HepG2 (cell line): Measurements from ENCODE around the gene STRN3. TPM values are rescaled to one million over a fixed set of nuclear protein-coding genes. Genes with fewer than 3 reads are reported as not detected.

ENCODE experiments used
- ATAC-seq: fragments of 200-7000 bp; cut with Tn5 transposase; 3 replicates; pipeline ENCODE4 v1.9.1; 2020; ENCODE audit warnings: mild to moderate bottlenecking, moderate library complexity
- BruUV-seq: library from RNA; stranded (reverse); fragments of 400-500 nt; replicated peaks from 2 replicates; lab custom pipeline; 2021; lab: Mats Ljungman, UMichigan
- CTCF ChIA-PET: fragments of 300-600 bp; formaldehyde crosslinking; extraction: SDS; loops from one replicate; lab custom pipeline; 2021; ENCODE audit warnings: low total read pairs, inconsistent platforms, low intra/inter-chr PET ratio; lab: Yijun Ruan, JAX
- POLR2A ChIA-PET: fragments of 350-600 bp; sonication (Branson Sonifier 250); formaldehyde crosslinking; loops from one replicate; lab custom pipeline; 2020; ENCODE audit warnings: antibody characterized with exemption, inconsistent platforms; lab: Yijun Ruan, JAX
- DNase-seq: peaks from one replicate; pipeline ENCODE4 v3.0.0-alpha.2; 2015; ENCODE audit warnings: low spot score
- FAIRE-seq: peaks from 3 replicates; lab custom pipeline; 2011; peaks lifted over from hg19 to GRCh38; lab: Jason Lieb, UNC
- H2AFZ ChIP-seq: one replicate; pipeline ENCODE4 v1.6.1; 2011; ENCODE audit warnings: low read length, inconsistent platforms
- H3K27ac ChIP-seq: fragments of 300-600 bp; 3 replicates; pipeline ENCODE4 v1.8.0; 2011; ENCODE audit warnings: mixed run types, mild to moderate bottlenecking, mixed read lengths, low read length, inconsistent platforms; ENCODE audit not compliant: insufficient read depth; ENCODE audit errors: extremely low read length
- H3K27me3 ChIP-seq, 2 experiments: fragments of 200-600 bp in 1 of 2; 2 replicates in 1 of 2; 3 replicates in 1 of 2; pipeline versions ENCODE4 v1.6.0 to v1.8.0; 2011; ENCODE audit warnings: low read length in 2 of 2, mild to moderate bottlenecking in 2 of 2, moderate library complexity in 2 of 2, inconsistent platforms in 1 of 2; ENCODE audit not compliant: insufficient read depth in 2 of 2, control insufficient read depth in 1 of 2
- H3K36me3 ChIP-seq, 2 experiments: fragments of 200-600 bp in 1 of 2; replicated peaks in 1 of 2; 2 replicates in 1 of 2; 3 replicates in 1 of 2; pipeline versions ENCODE4 v1.5.1 to v1.8.0; 2011; ENCODE audit warnings: low read length in 2 of 2, inconsistent platforms in 1 of 2; ENCODE audit not compliant: insufficient read depth in 2 of 2, control insufficient read depth in 1 of 2
- H3K4me1 ChIP-seq: 2 replicates; pipeline ENCODE4 v1.5.1; 2012; ENCODE audit warnings: low read length, inconsistent platforms; ENCODE audit not compliant: insufficient read depth
- H3K4me2 ChIP-seq: 2 replicates; pipeline ENCODE4 v1.6.0; 2011; ENCODE audit warnings: low read depth, low read length, inconsistent platforms
- H3K4me3 ChIP-seq, 3 experiments: fragments of 200-600 bp in 1 of 3; sonication (generic), shearing (Covaris generic) in 1 of 3; replicated peaks in 1 of 3; 2 replicates each; pipeline ENCODE4 v1.5.1; 2011 to 2016; ENCODE audit warnings: low read length in 3 of 3, inconsistent platforms in 2 of 3, low read depth in 2 of 3, mild to moderate bottlenecking in 2 of 3, control low read depth in 1 of 3, mixed read lengths in 1 of 3; ENCODE audit not compliant: insufficient read depth in 1 of 3
- H3K79me2 ChIP-seq: one replicate; pipeline ENCODE4 v1.6.1; 2011; ENCODE audit warnings: low read length, inconsistent platforms; ENCODE audit not compliant: insufficient read depth
- H3K9ac ChIP-seq: 2 replicates; pipeline ENCODE4 v1.6.0; 2011; ENCODE audit warnings: mild to moderate bottlenecking, low read depth, low read length, inconsistent platforms; ENCODE audit not compliant: insufficient read depth
- H3K9me3 ChIP-seq: 2 replicates; pipeline ENCODE4 v1.5.1; 2012; ENCODE audit warnings: mild to moderate bottlenecking, low read length
- H4K20me1 ChIP-seq: 2 replicates; pipeline ENCODE4 v1.6.0; 2011; ENCODE audit warnings: inconsistent platforms, mild to moderate bottlenecking, low read length, moderate library complexity; ENCODE audit not compliant: insufficient read depth
- ATF7-NPFF ChIP-seq: sonication (generic); formaldehyde crosslinking; IDR thresholded peaks from 2 replicates; pipeline ENCODE4 v1.8.1; 2023; ENCODE audit warnings: mild to moderate bottlenecking, low read depth, missing genetic modification reagents, moderate library complexity
- GTF3A ChIP-seq: sonication (generic); formaldehyde crosslinking; conservative IDR thresholded peaks from 2 replicates; pipeline ENCODE4 v1.4.0; 2020; ENCODE audit warnings: mild to moderate bottlenecking, missing genetic modification reagents
- MED1 ChIP-seq: sonication (generic); formaldehyde crosslinking; IDR thresholded peaks from 2 replicates; pipeline ENCODE4 v1.4.0; 2020; ENCODE audit warnings: missing genetic modification reagents
- NFATC3 ChIP-seq: sonication (generic); formaldehyde crosslinking; IDR thresholded peaks from 2 replicates; pipeline ENCODE4 v1.5.1; 2020; ENCODE audit warnings: mild to moderate bottlenecking, missing genetic modification reagents
- PAWR ChIP-seq: sonication (generic); formaldehyde crosslinking; IDR thresholded peaks from 2 replicates; pipeline ENCODE4 v1.4.0; 2020; ENCODE audit warnings: missing genetic modification reagents, mild to moderate bottlenecking, borderline replicate concordance
- PHF5A ChIP-seq: IDR thresholded peaks from one replicate; pipeline ENCODE4 v1.6.1; 2018; ENCODE audit warnings: low read depth, missing genetic modification reagents; ENCODE audit not compliant: unreplicated experiment
- SMYD3 ChIP-seq: sonication (generic); formaldehyde crosslinking; IDR thresholded peaks from 2 replicates; pipeline ENCODE4 v1.8.1; 2023; ENCODE audit warnings: mild to moderate bottlenecking, missing genetic modification reagents
- TGIF2 ChIP-seq: IDR thresholded peaks from 2 replicates; pipeline ENCODE4 v1.6.1; 2016; ENCODE audit warnings: control low read depth, missing compliant biosample characterization
- ZBTB21 ChIP-seq: sonication (generic); formaldehyde crosslinking; IDR thresholded peaks from 2 replicates; pipeline ENCODE4 v1.4.0; 2020; ENCODE audit warnings: missing genetic modification reagents
- ZBTB42 ChIP-seq: sonication (generic); formaldehyde crosslinking; IDR thresholded peaks from 2 replicates; pipeline ENCODE4 v1.5.0; 2020; ENCODE audit warnings: mild to moderate bottlenecking, missing genetic modification reagents
- ZNF101 ChIP-seq: sonication (generic); formaldehyde crosslinking; IDR thresholded peaks from 2 replicates; pipeline ENCODE4 v1.4.0; 2020; ENCODE audit warnings: mild to moderate bottlenecking, low read depth, missing genetic modification reagents, borderline replicate concordance
- ZNF362 ChIP-seq: sonication (generic); formaldehyde crosslinking; IDR thresholded peaks from 2 replicates; pipeline ENCODE4 v1.4.0; 2020; ENCODE audit warnings: missing genetic modification reagents, mild to moderate bottlenecking, borderline replicate concordance
- ZNF550 ChIP-seq: sonication (generic); formaldehyde crosslinking; IDR thresholded peaks from 2 replicates; pipeline ENCODE4 v1.4.0; 2020; ENCODE audit warnings: mild to moderate bottlenecking, missing genetic modification reagents, borderline replicate concordance
- ZNF570 ChIP-seq: sonication (generic); formaldehyde crosslinking; IDR thresholded peaks from 2 replicates; pipeline ENCODE4 v1.4.0; 2020; ENCODE audit warnings: mild to moderate bottlenecking, missing genetic modification reagents, borderline replicate concordance
- ZNF703 ChIP-seq: sonication (generic); formaldehyde crosslinking; IDR thresholded peaks from 2 replicates; pipeline ENCODE4 v1.5.1; 2020; ENCODE audit warnings: missing genetic modification reagents, mild to moderate bottlenecking, moderate library complexity, borderline replicate concordance
- ZNF790 ChIP-seq: sonication (generic); formaldehyde crosslinking; IDR thresholded peaks from 2 replicates; pipeline ENCODE4 v1.8.0; 2022; ENCODE audit warnings: missing genetic modification reagents, mild to moderate bottlenecking, borderline replicate concordance
- ZNF850 ChIP-seq: sonication (generic); formaldehyde crosslinking; conservative IDR thresholded peaks from 2 replicates; pipeline ENCODE4 v1.9.0; 2021; ENCODE audit warnings: mild to moderate bottlenecking, missing genetic modification reagents
- ZSCAN29 ChIP-seq: sonication (generic); formaldehyde crosslinking; conservative IDR thresholded peaks from 2 replicates; pipeline ENCODE4 v1.4.0; 2020; ENCODE audit warnings: mild to moderate bottlenecking, missing genetic modification reagents
- WGBS: methylation state at CpG from one replicate; pipeline ENCODE4 v1.1.6; 2017; ENCODE audit warnings: low lambda C conversion rate; 5-methylcytosine and 5-hydroxymethylcytosine counted together
- in situ Hi-C: cut with HindIII; loops from 2 replicates; pipeline ENCODE4 v1.10.0; 2017; ENCODE audit warnings: low pct_unique_long_range_greater_than_20kb; ENCODE audit not compliant: extremely low pct_ligation_motif_present
- intact Hi-C: fragments of 100-400 bp; cut with micrococcal nuclease; formaldehyde crosslinking; loops from one replicate; pipeline ENCODE4 v1.10.0; 2022; ENCODE audit not compliant: unreplicated experiment
- polyA plus RNA-seq, 8 experiments: library from polyadenylated mRNA; depleted of rRNA in 3 of 8; stranded (reverse) in 7 of 8; unstranded in 1 of 8; fragments of >200 nt; fragmentation: Illumina TruSeq in 4 of 8; extraction: Trizol in 4 of 8; gene quantifications; 2 replicates each; pipeline versions ENCODE4 v1.2.1 to v1.2.3, GENCODE V29; 2011 to 2016; ENCODE audit warnings: low read depth in 4 of 8, missing spikeins in 1 of 8, mixed read lengths in 1 of 8; ENCODE audit not compliant: insufficient read depth in 1 of 8
- total RNA-seq, 5 experiments: library from RNA; depleted of rRNA; stranded (reverse); fragments of >200 nt; fragmentation: Illumina TruSeq; extraction: Trizol; gene quantifications; 2 replicates each; pipeline ENCODE4 v1.2.3, GENCODE V29; 2016; ENCODE audit warnings: low read depth in 1 of 5
- TF ChIP-seq, protein P1 (sequence below): sonication (generic); formaldehyde crosslinking; IDR thresholded peaks from 2 replicates; pipeline ENCODE4 v1.8.0; 2022; ENCODE audit warnings: missing genetic modification reagents, mild to moderate bottlenecking, borderline replicate concordance

STRN3 gene
- total and polyA plus RNA-seq, 2 of the 13 experiments (the other 11 are each of a cell fraction or from before 2014, with no cell fraction given), result 49.4 to 123 TPM

DNA sequence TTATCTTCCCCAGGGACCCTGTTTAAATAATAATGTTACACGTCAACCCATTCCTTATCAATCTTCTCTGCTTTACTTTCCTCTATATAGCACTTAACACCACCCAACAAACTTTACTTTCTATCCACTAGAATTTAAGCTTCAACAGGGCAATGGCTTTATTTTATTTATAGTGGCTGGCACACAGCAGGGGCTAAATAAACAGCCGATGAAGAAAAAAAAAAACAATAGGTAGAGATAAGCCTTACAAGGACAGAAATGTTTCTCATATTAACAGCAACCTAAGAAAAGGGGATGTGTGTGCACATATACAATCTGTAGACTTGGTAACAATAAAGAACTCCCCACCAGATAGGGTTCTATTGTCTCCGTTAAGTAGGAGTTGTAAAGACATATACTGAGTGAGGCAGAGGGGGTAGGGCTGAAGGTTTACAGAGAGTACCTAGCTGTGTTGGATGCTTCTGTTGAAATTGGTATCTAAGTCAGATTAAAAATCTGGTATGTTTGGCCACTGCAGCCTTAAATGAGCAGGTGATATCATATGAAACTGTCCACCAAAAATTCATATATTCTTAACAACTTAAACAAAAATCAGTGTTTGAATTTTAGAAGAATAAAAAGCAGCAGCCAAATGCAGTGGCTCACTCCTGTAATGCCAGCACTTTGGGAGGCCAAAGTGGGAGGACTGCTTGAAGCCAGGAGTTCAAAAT is 25.4 kb downstream of the STRN3 start:
- peaks cover 94% of the 10 kb centered on the region for H3K79me2 ChIP-seq
- no peak overlapping the region for H3K9ac ChIP-seq
- FAIRE-seq, result no peak
- H3K4me2 ChIP-seq, result no peak overlapping the region
- POLR2A ChIA-PET, result no interaction called here
- no peaks in the 10 kb centered on the region for H3K27me3 ChIP-seq
- intact Hi-C loops, result no loop called here
- H3K4me3 ChIP-seq, result no peak overlapping the region
- peaks cover 13% of the 10 kb centered on the region; the same call in 1 of the 2 replicates for H3K4me1 ChIP-seq
- peaks cover 62% of the 10 kb centered on the region for H4K20me1 ChIP-seq
- no TSS peak for BruUV-seq
- no peak for DNase-seq
- H3K27ac ChIP-seq, result no peak overlapping the region
- no peak for ATAC-seq
- peaks cover 31 to 74% of the 10 kb centered on the region in 2 experiments for H3K36me3 ChIP-seq
- in situ Hi-C loops, result no loop called here
- WGBS, result 96% methylated on average over 3 of the region's 3 CpGs
- peaks cover 18% of the 10 kb centered on the region for H3K9me3 ChIP-seq
- H2AFZ ChIP-seq, result no peak overlapping the region
- CTCF ChIA-PET, result no interaction called here
- TF ChIP-seq ZNF362 (CRISPR knock-in tag) (peak; percentile 61; the same call in 1 of the 2 replicates), ZNF570 (0 out of 2 replicates have a peak, but pooled peaks have one; percentile 58), MED1 (CRISPR knock-in tag) (no peak), ATF7-NPFF (no peak), ZNF850 (CRISPR knock-in tag) (no peak), TGIF2 (CRISPR knock-in tag) (no peak), PAWR (CRISPR knock-in tag) (no peak), ZNF101 (0 out of 2 replicates have a peak, but pooled peaks have one; percentile 52), PHF5A (CRISPR knock-in tag) (no peak), SMYD3 (no peak), ZNF703 (no peak), ZNF550 (no peak), ZBTB42 (CRISPR knock-in tag) (no peak), ZSCAN29 (CRISPR knock-in tag) (0 out of 2 replicates have a peak, but pooled peaks have one; percentile 48), ZBTB21 (CRISPR knock-in tag) (no peak), NFATC3 (no peak), ZNF790 (CRISPR knock-in tag) (no peak), GTF3A (CRISPR knock-in tag) (no peak)
- TF ChIP-seq, protein P1, sequence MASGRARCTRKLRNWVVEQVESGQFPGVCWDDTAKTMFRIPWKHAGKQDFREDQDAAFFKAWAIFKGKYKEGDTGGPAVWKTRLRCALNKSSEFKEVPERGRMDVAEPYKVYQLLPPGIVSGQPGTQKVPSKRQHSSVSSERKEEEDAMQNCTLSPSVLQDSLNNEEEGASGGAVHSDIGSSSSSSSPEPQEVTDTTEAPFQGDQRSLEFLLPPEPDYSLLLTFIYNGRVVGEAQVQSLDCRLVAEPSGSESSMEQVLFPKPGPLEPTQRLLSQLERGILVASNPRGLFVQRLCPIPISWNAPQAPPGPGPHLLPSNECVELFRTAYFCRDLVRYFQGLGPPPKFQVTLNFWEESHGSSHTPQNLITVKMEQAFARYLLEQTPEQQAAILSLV, result no peak
